PFSK-1 (cell line): ENCODE measurements around the gene ZNF362.

Source experiments
- FOXP2 ChIP-seq: optimal IDR thresholded peaks from 2 replicates; pipeline ENCODE3; 2011; ENCODE audit warnings: borderline replicate concordance, control low read depth, inconsistent platforms; ENCODE audit not compliant: insufficient read depth; ENCODE audit errors: extremely low read length, extremely low read depth
- POLR2AphosphoS5 ChIP-seq: IDR thresholded peaks from 2 replicates; pipeline ENCODE4 v1.6.1; 2012; ENCODE audit warnings: low read depth, mild to moderate bottlenecking, control low read depth, low read length, moderate library complexity
- SIN3A ChIP-seq: IDR thresholded peaks from 2 replicates; pipeline ENCODE4 v1.6.1; 2012; ENCODE audit warnings: mild to moderate bottlenecking, low read length, moderate library complexity, borderline replicate concordance; ENCODE audit not compliant: insufficient read depth
- TAF1 ChIP-seq: IDR thresholded peaks from 2 replicates; pipeline ENCODE4 v1.6.1; 2012; ENCODE audit warnings: low read length, control low read depth, borderline replicate concordance; ENCODE audit not compliant: insufficient read depth
- TF ChIP-seq, protein P1 (sequence below), 2 experiments: IDR thresholded peaks; 2 replicates each; pipeline versions ENCODE4 v1.6.1 to v1.8.0; 2011 to 2012; ENCODE audit warnings: low read depth in 2 of 2, low read length in 2 of 2, control low read depth in 1 of 2, inconsistent platforms in 1 of 2, mild to moderate bottlenecking in 1 of 2, moderate library complexity in 1 of 2; ENCODE audit not compliant: insufficient read depth in 1 of 2

ZNF362 gene

DNA sequence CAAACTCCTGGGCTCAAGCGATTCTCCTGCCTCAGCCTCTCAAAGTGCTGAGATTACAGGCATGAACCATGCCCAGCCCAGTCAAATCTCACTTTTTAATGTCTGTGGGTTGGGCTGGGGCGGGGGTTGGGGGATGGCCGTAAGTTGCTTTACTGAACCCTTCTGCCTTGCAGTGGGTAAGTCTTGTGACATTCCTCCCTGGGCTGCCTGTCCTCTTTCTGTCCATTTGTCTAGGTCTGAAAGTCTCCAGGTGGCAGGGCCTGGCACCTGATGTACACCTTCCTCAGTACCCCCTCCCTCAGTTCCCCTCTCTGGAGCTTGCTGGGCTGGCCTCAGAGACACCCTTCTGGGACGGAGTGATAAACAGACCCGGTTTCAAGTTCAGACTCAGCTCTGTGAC is 13.3 kb downstream of the ZNF362 start:
- TF ChIP-seq SIN3A (no peak), FOXP2 (no peak), TAF1 (no peak), POLR2AphosphoS5 (no peak)
- TF ChIP-seq, protein P1, sequence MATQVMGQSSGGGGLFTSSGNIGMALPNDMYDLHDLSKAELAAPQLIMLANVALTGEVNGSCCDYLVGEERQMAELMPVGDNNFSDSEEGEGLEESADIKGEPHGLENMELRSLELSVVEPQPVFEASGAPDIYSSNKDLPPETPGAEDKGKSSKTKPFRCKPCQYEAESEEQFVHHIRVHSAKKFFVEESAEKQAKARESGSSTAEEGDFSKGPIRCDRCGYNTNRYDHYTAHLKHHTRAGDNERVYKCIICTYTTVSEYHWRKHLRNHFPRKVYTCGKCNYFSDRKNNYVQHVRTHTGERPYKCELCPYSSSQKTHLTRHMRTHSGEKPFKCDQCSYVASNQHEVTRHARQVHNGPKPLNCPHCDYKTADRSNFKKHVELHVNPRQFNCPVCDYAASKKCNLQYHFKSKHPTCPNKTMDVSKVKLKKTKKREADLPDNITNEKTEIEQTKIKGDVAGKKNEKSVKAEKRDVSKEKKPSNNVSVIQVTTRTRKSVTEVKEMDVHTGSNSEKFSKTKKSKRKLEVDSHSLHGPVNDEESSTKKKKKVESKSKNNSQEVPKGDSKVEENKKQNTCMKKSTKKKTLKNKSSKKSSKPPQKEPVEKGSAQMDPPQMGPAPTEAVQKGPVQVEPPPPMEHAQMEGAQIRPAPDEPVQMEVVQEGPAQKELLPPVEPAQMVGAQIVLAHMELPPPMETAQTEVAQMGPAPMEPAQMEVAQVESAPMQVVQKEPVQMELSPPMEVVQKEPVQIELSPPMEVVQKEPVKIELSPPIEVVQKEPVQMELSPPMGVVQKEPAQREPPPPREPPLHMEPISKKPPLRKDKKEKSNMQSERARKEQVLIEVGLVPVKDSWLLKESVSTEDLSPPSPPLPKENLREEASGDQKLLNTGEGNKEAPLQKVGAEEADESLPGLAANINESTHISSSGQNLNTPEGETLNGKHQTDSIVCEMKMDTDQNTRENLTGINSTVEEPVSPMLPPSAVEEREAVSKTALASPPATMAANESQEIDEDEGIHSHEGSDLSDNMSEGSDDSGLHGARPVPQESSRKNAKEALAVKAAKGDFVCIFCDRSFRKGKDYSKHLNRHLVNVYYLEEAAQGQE (IDR thresholded peaks at IDR 0.05; ENCODE audit: insufficient read depth in 1 of 2, low read depth in 2 of 2, low read length in 2 of 2), result no peak

DNA sequence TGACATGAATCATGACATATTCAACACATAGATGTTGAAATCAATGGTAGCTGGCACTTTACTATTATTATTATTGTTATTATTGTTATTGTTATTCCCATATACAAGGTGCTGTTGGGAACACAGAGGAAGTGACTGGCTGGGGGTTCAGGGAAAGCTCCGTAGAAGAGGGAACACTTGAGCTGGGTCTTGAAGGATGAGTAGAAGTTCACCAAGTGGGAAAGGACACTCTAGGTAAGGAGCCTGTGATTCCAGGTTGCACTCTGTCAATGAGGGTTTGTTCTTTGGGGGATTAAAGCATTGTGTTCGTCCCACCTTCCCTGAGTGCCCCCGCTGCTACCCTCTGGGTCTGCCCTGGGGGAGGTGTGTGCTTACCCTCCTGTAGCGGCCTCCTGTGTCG is 14.1 kb downstream of the ZNF362 start:
- TF ChIP-seq, protein P1 (IDR thresholded peaks at IDR 0.05; ENCODE audit: insufficient read depth in 1 of 2, low read depth in 2 of 2, low read length in 2 of 2), result no peak
- TF ChIP-seq POLR2AphosphoS5 (no peak), SIN3A (no peak), TAF1 (no peak), FOXP2 (no peak)

DNA sequence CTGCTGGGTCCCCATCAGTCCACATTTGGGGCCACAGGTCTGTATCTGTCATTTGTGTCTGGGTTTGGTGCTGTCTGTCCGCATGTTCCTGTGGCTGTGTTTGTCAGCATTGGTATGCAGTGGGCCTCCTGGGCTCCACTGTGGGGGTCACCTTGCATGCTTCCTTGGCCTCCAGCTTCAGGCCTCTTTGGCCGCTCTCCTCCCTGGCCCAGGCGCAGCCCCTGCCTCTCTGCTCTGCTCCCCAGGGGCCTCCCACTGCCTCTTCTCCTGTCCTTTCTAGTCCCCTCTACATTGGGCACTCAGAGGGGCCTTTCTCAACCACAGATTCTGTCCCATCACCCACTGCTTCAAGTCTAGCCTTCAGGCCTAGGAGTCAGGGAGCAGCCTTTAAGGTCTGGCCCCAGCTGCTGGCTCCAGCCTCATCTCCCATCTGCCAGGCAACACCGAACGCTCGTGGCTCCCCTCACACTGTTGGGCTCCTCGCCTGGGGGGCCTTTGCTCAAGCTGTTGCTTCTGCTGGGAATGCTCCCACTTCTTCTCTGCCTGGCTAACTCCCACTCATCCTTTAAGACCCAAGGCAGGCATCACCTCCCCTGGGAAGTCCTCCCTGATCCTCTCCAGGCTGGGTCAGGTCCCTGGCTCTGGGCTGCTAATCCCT is 14.6 kb downstream of the ZNF362 start:
- TF ChIP-seq FOXP2, result no peak
- TF ChIP-seq, protein P1 (IDR thresholded peaks at IDR 0.05; ENCODE audit: insufficient read depth in 1 of 2, low read depth in 2 of 2, low read length in 2 of 2), result no peak
- no peak for TF ChIP-seq POLR2AphosphoS5
- TF ChIP-seq SIN3A, result no peak
- TF ChIP-seq TAF1, result no peak

DNA sequence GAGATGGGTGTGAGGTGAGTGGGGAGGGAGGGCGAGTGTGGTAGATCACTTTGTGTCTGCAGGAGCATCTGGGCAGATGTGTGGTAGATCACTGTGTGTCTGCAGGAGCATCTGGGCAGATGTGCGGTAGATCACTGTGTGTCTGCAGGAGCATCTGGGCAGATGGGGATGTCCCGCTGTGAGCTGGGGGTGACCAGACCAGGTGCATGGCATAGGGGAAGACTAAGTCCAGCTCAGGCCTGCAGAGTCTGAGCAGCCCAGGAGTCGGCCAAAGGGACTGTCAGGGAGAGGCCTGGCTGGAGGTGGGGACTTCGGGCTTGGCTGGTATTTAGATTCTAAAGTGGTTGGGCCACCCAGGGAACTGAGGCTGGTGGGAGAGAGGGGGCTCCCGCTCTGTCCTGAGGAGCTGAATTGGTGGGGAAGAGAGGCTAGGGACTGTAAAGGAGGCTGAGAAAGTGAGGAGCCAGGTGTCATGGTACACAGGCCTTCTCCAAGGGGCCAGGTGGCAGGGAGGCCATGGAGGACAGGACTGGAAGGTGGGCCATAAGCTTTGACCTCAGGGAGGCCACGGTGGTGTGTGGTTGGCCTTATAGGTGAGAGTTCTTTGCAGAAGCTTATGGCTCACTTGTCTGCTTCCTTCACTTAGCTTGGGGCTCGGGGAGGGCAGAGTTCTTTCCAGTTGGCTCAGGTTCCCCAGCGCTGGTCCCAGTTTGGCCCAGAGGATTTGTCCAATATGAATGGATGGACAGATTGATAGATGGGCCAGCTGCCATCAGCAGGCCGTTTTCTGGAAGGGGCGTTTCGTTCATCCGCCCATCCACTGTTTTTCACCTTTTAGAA is 15.6 kb downstream of the ZNF362 start:
- TF ChIP-seq, protein P1 (IDR thresholded peaks at IDR 0.05; ENCODE audit: insufficient read depth in 1 of 2, low read depth in 2 of 2, low read length in 2 of 2), result no peak

DNA sequence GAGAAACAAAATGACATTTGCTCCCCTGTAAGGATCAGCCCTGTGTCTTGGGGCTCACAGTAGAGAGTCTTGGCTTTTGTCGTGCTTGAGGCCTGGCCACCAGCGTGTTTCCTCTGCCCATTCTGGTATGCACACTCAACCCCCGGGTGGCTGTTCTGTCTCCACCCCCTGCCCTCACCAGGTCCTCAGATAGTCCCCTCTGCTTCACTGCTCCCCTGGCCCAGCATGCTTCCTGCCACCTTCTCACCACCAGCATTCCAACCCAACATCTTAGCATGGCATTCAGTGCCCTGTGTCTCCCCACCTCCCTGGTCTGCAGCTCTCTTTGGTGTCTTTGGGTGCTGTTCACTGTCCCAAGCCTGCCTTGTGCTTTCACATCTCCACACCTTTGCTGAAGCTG is 16.2 kb downstream of the ZNF362 start:
- TF ChIP-seq, protein P1 (IDR thresholded peaks at IDR 0.05; ENCODE audit: insufficient read depth in 1 of 2, low read depth in 2 of 2, low read length in 2 of 2), result no peak
- TF ChIP-seq SIN3A (no peak), POLR2AphosphoS5 (no peak), FOXP2 (no peak), TAF1 (no peak)
